HG03378 (cell line): ENCODE results near the gene PPP1CC.

Experiments
- ATAC-seq: cut with Tn5 transposase; IDR thresholded peaks from one replicate; pipeline ENCODE4 v1.9.1; 2021; ENCODE audit warnings: mild to moderate bottlenecking, moderate library complexity; ENCODE audit not compliant: unreplicated experiment

PPP1CC gene

GRCh38 chr12:110689281-110690126 lies 53.2 kb downstream of the PPP1CC start:
- peak; percentile 46 for ATAC-seq

- no peak for ATAC-seq
These were observed 54.0 kb downstream of the PPP1CC start, which contains the start of gene HVCN1 for GRCh38 chr12:110688446-110689280. TSS of gene HVCN1 (minus strand) at chr12:110689115. CDS start at chr12:110683245, 5,870 bp downstream.

- no peak for ATAC-seq
These were observed 55.1 kb downstream of the PPP1CC start for GRCh38 chr12:110687396-110688169.

DNA sequence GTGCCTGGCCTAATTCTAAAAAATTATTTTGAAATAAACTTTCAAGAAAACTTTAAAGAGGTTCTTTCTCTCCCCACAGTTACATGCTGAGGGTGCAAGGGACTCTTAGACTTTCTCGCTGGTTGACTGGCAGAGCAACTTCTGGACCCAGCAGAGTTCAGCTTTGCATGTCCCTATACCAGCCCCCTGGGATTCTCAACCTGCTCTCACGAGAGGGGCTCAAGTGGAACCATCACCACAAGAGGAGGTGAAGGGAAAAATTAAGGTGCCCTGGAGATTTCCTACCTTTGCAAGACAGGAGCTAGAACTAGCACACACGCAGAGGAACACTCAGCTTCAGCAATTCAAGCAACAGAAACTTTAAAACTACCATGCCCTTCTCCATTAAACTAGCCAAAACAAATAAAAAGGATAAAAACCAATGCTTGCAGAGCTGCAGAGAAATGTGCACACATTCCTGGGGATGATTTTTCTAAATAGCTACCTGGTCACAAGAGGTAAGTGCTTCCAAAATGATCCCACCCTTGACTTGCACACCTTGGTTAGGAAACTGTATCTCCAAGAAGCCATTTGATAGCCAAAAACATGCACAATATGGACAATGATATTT lies 56.3 kb downstream of the PPP1CC start:
- no peak for ATAC-seq

GRCh38 chr12:110684312-110684836 lies 58.3 kb downstream of the PPP1CC start:
- no peak for ATAC-seq

DNA sequence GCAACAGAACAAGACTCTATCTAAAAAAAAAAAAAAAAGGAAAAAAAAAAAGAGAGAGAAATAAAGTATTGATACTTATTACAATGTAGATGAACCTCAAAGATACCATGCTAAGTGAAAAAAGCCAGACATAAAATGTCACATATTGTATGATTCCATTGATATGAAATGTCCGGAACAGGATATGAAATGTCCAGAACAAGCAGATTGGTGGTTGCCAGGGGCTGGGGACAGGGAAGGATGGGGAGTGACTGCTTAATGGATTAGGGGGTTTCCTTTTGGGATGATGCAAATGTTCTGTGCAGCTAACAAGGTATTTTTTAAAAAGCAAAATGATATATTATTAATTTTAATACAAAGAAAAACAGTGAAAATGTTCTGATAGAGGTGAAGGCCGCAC lies 58.8 kb downstream of the PPP1CC start:
- no peak for ATAC-seq

GRCh38 chr12:110680032-110680431 lies 62.7 kb downstream of the PPP1CC start:
- no peak for ATAC-seq

DNA sequence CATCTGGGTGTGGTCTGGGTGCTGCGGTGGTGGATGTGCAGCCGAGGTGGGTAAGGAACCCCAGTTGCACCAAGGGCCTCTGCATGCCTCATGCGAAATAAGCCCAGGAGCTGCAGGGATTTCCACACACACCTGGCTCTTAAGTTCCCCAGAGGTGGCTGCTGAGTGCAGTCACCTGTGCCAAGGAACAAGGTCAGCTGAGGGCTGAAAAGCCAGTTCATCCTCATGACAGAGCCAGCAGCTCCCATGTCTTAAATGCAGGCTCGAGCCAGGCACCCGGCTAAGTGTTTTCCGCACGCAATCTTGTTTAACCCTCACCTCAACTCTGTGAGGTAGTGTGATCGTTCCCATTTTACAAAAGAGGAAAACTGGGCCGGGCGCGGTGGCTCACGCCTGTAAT lies 63.5 kb downstream of the PPP1CC start:
- no peak for ATAC-seq

DNA sequence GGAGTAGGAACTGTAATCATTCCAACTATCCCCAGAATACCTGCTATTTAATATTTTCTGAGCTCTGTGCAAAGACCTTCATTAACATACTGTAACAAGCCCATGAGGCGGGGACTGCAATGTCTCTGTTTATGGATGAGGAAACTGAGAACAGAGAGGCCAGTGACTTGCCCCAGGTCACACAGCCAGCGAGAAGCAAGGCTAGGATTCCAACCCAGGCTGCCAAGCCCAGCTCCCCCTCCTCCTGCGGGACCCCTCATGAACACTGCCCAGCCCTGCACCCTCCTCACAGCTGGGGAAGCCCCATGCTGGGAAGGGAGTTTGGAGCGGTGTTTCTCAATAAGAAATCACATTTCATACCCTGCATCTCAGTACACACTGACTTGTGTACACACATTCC lies 64.7 kb downstream of the PPP1CC start:
- no peak for ATAC-seq

DNA sequence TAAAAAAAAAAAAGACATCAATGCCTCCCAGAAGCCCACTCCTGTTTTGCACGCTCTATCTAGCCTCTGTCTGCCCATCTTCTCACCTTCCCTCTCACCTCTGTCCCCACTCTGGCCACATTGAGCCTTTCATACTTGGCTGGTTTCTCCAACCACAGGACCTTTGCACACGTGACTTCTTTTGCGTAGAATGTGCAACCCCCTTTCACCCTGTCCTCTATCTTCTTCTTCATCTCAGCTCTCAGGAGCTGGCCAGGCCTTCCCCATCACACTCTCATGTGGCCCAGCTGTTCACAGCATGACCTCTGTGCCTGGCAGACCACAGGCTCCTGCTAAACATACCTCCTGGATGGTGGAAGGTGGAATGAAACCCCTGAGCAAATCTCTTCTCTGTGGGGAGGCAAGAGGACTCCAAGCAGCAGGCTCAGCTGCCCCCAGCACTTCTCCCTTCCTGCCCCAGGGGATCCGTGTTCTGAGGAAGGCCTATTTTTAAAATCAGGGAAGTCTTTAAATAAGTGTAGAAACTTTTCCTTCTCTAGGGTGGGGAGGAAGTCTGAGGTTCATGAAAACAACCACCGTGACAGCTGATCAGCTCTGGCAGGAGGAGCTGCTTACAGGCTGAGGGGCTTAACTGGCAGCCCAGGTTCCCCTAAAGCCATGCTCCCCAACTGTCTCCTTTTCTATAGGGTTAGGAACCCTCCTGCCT lies 65.3 kb downstream of the PPP1CC start:
- peak; percentile 70 for ATAC-seq

GRCh38 chr12:110676171-110676570 lies 66.5 kb downstream of the PPP1CC start:
- no peak for ATAC-seq

GRCh38 chr12:110670161-110670701 lies 72.5 kb downstream of the PPP1CC start:
- ATAC-seq, result peak; percentile 51
